DMS153 treated with DMSO at 0.1 percent for 48 hours (cell line): Measurements from ENCODE around the gene NFE2L1.
"Not testable (repeated sequence)": the region's sequence is repeated elsewhere in the genome, so short reads cannot be mapped to it uniquely, and the experiment has no call there.

Source experiments
- DNase-seq: peaks from one replicate; lab custom pipeline; 2025; ENCODE audit not compliant: unreplicated experiment; lab: John Stamatoyannopoulos, UW

The NFE2L1 gene

GRCh38 chr17:48047741-48048383, at the start of gene NFE2L1:
TSS of gene NFE2L1 (plus strand) at chr17:48048359. CDS start at chr17:48051119, 2,760 bp downstream.
- DNase-seq = peak; percentile 98

DNA sequence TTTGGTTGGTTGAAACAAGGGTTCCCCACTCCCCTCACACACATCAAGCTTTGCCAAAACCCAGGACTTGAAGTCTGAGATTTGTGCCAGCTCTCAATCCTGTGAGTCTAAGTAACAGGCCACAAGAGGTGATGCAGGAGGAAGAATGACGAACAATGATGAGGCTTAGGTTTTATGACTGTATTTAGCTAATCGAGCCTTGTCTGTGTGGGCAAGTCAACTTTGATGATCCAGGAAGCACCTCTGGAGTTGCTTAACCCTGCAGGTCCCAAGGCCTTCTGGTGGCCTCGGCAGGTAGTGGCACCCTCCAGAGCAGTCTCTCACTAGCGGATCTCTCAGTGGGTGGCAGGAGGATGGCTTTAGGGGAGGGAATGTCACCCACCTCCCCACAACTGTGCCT, 48.6 kb upstream of the NFE2L1 start:
- no peak for DNase-seq

- DNase-seq = no peak
These were observed 47.0 kb upstream of the NFE2L1 start for GRCh38 chr17:48001197-48001596.

DNA sequence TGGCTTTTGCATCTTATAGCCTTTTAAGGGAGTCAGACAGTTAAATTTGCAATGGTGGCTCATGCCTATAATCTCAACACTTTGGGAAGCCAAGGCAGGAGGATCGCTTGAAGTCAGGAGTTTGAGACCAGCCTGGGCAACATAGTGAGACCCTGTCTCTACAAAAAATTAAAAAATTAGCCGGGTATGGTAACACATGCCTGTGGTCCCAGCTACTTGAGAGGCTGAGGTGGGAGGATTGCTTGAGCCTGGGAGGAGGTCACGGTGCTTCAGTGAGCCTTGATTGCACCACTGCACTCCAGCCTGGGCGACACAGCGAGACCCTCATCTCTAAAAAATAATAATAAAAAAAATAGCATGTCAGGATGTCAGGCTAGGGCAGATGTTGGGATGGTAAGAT, 46.5 kb upstream of the NFE2L1 start:
- not testable (repeated sequence) for DNase-seq

- DNase-seq = peak; percentile 27
These were observed 45.8 kb upstream of the NFE2L1 start for GRCh38 chr17:48002266-48002915.

- no peak for DNase-seq
These were observed 45.2 kb upstream of the NFE2L1 start for GRCh38 chr17:48002916-48003416.

- DNase-seq = peak; percentile 6
These were observed 44.6 kb upstream of the NFE2L1 start for GRCh38 chr17:48003417-48004151.

- DNase-seq = no peak
These were observed 43.2 kb upstream of the NFE2L1 start for GRCh38 chr17:48004983-48005382.

DNA sequence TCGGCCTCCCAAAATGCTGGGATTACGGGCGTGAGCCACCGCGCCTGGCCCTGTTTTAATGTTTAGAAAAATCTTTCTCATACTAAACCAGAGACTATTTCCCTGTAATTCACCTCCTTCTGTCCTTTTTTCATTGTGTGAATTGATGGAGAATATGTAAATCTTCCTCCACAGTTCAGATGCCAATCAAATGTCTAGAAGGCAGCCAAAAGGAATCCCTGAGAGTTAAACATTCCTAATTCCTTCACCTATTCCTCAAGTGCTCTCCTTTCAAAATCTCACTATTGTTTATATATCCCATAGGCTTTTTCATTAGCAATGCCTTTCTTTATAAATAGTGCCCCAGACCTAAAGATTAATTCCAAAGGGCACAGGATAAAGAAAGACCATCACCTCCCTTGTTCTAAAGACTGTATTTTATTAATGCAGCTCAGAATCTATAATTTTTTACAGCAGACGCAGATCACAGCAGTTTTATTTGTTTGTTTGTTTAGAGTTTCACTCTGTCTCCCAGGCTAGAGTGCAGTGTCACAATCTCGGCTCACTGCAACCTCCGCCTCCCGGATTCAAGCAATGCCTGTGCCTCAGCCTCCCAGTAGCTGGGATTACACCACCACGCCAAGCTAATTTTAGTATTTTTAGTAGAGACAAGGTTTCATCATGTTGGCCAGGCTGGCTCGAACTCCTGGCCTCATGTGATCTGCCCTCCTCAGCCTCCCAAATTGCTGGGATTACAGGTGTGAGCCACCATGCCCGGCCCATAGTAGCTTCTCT, 41.0 kb upstream of the NFE2L1 start:
- DNase-seq = no peak

DNA sequence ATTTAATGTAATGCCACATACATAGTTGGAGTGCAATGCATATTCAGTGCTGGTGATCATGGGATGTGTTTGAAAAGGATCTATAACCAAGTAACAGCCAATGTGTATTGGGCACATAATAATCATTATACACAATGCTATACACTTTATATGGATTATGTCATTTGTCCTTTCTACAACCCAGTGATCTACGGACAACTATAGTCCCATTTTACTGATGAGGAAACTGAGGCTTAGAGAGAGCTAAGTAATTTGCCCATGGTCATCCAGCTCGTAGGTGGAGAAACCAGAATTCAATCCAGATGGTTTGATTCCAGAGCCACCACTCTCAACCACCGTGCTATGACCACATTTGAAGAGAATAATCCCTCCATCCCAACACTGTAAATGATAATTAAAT, 38.0 kb upstream of the NFE2L1 start:
- DNase-seq = no peak

- peak; percentile 20 for DNase-seq
These were observed 36.6 kb upstream of the NFE2L1 start for GRCh38 chr17:48011405-48012150.

DNA sequence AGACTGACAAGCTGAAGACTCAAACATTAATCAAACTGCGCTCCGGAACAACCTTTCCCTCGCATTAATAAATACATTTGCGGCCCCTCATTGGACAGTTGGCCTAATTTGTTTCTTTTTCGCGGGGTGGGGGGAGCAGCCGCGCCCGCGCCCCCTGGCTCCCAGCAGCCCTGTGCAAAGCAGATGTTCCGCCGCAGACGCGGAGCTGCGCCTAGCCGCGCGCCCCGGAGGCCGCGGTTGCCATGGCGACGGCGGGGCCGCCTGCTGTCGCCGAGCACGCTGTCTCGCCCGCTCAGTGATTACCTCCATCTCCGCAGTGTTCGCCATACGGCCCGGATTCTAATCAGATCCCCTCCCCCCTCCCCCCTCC, 36.0 kb upstream of the NFE2L1 start:
- DNase-seq = peak; percentile 45

DNA sequence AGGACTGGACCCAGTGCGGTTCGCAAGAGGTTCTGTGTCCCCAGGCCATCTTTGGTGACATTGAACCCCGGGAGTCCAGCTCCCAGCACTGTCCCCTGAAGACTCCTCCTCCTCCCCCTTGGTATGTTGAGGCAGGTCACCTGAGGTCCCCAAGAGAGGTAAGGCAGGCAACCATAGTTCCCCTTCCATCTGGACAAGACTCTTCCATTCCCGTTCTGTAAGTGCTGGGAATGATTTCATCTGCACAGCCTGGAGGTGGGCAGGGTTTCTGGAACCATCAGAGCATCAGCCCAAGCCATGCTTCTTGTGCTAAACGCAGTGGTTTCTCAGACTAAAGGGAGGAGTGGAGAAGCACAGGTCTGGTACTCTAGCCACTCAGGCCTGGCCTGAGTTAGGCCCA, 35.5 kb upstream of the NFE2L1 start:
- DNase-seq = no peak

GRCh38 chr17:48013876-48014594, 34.1 kb upstream of the NFE2L1 start:
- no peak for DNase-seq

DNA sequence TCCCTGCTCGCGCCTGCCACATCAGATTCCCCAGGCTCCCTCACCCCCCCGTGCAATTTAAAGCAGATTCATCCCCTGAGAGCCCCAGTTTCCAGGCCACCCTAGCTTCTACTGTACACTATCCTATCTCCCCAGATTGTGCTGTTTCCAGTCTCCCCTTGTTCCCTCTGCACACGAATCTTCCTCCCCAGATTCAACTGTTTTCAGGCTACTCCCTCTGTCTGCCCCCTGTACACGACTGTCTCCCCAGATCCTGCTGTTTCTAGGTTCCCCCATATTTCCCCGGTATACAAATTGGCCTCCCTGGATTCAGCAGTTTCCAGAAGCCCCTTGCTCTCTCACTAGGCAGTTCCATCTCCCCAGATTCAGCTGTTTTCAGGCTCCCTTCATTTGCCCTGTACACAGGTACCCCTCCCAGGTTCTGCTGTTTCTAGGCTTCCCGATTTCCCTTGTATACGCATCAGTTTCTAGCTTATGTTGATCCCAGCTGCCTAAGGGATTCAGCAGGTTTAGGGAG, 33.5 kb upstream of the NFE2L1 start:
- DNase-seq = peak; percentile 27

GRCh38 chr17:48016112-48016511, 32.0 kb upstream of the NFE2L1 start:
- no peak for DNase-seq

- DNase-seq = not testable (repeated sequence)
These were observed 30.4 kb upstream of the NFE2L1 start for GRCh38 chr17:48017817-48018158.

- no peak for DNase-seq
These were observed 26.2 kb upstream of the NFE2L1 start for GRCh38 chr17:48021934-48022333.

DNA sequence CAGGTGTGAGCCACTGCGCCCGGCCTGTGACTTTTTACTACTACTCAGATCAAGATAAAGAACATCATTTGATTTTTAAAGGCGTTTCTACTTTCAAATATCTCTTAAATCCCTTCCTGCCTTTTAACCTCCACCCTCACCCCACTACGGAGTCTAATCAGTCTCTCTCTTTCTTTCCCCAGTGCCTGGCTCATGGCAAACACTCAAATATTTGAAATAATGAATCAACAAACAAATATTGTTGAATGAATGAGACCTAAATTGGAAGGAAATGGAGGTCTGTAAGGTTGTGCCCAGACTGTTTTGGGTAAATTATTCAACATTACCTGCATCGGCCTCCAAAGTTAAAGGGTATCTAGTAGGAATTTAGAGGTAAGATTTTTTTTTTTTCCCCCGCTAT, 25.3 kb upstream of the NFE2L1 start:
- no peak for DNase-seq
